Trophoblast cell (in vitro differentiated cells and primary cell): ENCODE results near the gene ZNF438.

ENCODE experiments used
- DNase-seq, 2 donors: peaks; one replicate each; pipeline ENCODE4 v3.0.0-alpha.2; 2016
- H2AFZ ChIP-seq: 2 replicates; pipeline ENCODE4 v1.6.1; 2013; ENCODE audit warnings: low read length, moderate library complexity, mild to moderate bottlenecking; ENCODE audit not compliant: insufficient read depth, poor library complexity
- H2AK5ac ChIP-seq: 2 replicates; pipeline ENCODE4 v1.6.1; 2013; ENCODE audit warnings: mild to moderate bottlenecking, low read length
- H2BK120ac ChIP-seq: 2 replicates; pipeline ENCODE4 v1.6.1; 2013; ENCODE audit warnings: low read length, mild to moderate bottlenecking, moderate library complexity; ENCODE audit not compliant: insufficient read depth, poor library complexity
- H2BK12ac ChIP-seq: 2 replicates; pipeline ENCODE4 v1.6.1; 2013; ENCODE audit warnings: mild to moderate bottlenecking, low read length, moderate library complexity
- H2BK5ac ChIP-seq: 2 replicates; pipeline ENCODE4 v1.6.1; 2013; ENCODE audit warnings: low read length, low read depth, moderate library complexity, mild to moderate bottlenecking; ENCODE audit not compliant: poor library complexity
- H3K14ac ChIP-seq: 2 replicates; pipeline ENCODE4 v1.6.1; 2013; ENCODE audit warnings: mild to moderate bottlenecking, low read length
- H3K18ac ChIP-seq: 2 replicates; pipeline ENCODE4 v1.6.1; 2013; ENCODE audit warnings: mild to moderate bottlenecking, low read length
- H3K23ac ChIP-seq: 2 replicates; pipeline ENCODE4 v1.6.1; 2013; ENCODE audit warnings: low read length
- H3K27ac ChIP-seq: 2 replicates; pipeline ENCODE4 v1.5.1; 2013; ENCODE audit warnings: low read depth, mild to moderate bottlenecking, inconsistent platforms, low read length, moderate library complexity
- H3K27me3 ChIP-seq: 2 replicates; pipeline ENCODE4 v1.6.1; 2013; ENCODE audit warnings: inconsistent platforms, mild to moderate bottlenecking, low read length, moderate library complexity; ENCODE audit not compliant: insufficient read depth
- H3K36me3 ChIP-seq, 2 experiments: 1 replicate in 1 of 2; 2 replicates in 1 of 2; pipeline ENCODE4 v1.6.1; 2013; ENCODE audit warnings: low read length in 2 of 2, mild to moderate bottlenecking in 2 of 2, moderate library complexity in 1 of 2; ENCODE audit not compliant: insufficient read depth in 2 of 2, control insufficient read depth in 1 of 2
- H3K4ac ChIP-seq: 2 replicates; pipeline ENCODE4 v1.6.1; 2013; ENCODE audit warnings: low read depth, mild to moderate bottlenecking, low read length, moderate library complexity
- H3K4me1 ChIP-seq, 2 experiments: 1 replicate in 1 of 2; 2 replicates in 1 of 2; pipeline ENCODE4 v1.6.1; 2013; ENCODE audit warnings: low read length in 2 of 2, mild to moderate bottlenecking in 2 of 2, moderate library complexity in 1 of 2; ENCODE audit not compliant: insufficient read depth in 2 of 2, control insufficient read depth in 1 of 2
- H3K4me2 ChIP-seq: 2 replicates; pipeline ENCODE4 v1.6.1; 2013; ENCODE audit warnings: inconsistent platforms, mild to moderate bottlenecking, low read length, moderate library complexity
- H3K4me3 ChIP-seq: 2 replicates; pipeline ENCODE4 v1.5.1; 2013; ENCODE audit warnings: mild to moderate bottlenecking, low read depth, low read length, inconsistent platforms
- H3K79me1 ChIP-seq: one replicate; pipeline ENCODE4 v1.6.1; 2013; ENCODE audit warnings: low read length
- H3K79me2 ChIP-seq: 2 replicates; pipeline ENCODE4 v1.6.1; 2013; ENCODE audit warnings: low read length, mild to moderate bottlenecking; ENCODE audit not compliant: control insufficient read depth, insufficient read depth, poor library complexity
- H3K9ac ChIP-seq: 2 replicates; pipeline ENCODE4 v1.6.1; 2013; ENCODE audit warnings: mild to moderate bottlenecking, low read length
- H3K9me3 ChIP-seq: 2 replicates; pipeline ENCODE4 v1.6.1; 2013; ENCODE audit warnings: low read depth, mild to moderate bottlenecking, control low read depth, inconsistent platforms, low read length; ENCODE audit not compliant: insufficient read depth
- H4K12ac ChIP-seq: 2 replicates; pipeline ENCODE4 v1.6.1; 2013; ENCODE audit warnings: low read depth, mild to moderate bottlenecking, low read length, moderate library complexity
- H4K8ac ChIP-seq: 2 replicates; pipeline ENCODE4 v1.6.1; 2013; ENCODE audit warnings: low read depth, mild to moderate bottlenecking, low read length, moderate library complexity
- H4K91ac ChIP-seq: one replicate; pipeline ENCODE4 v1.6.1; 2013; ENCODE audit warnings: low read depth, mild to moderate bottlenecking, low read length, moderate library complexity
- WGBS: extraction: QIAGEN DNeasy Blood & Tissue Kit; methylation state at CpG from one replicate; pipeline ENCODE4 v1.1.7; 2013; ENCODE audit warnings: missing lambda C conversion rate; ENCODE audit not compliant: insufficient read length, insufficient coverage; ENCODE audit errors: extremely low coverage; 5-methylcytosine and 5-hydroxymethylcytosine counted together

Gene ZNF438

GRCh38 chr10:30897048-30897447 lies 134.6 kb downstream of the ZNF438 start:
- Histone ChIP-seq H3K4me3 (no peak overlapping the region), H3K9ac (no peak overlapping the region)

DNA sequence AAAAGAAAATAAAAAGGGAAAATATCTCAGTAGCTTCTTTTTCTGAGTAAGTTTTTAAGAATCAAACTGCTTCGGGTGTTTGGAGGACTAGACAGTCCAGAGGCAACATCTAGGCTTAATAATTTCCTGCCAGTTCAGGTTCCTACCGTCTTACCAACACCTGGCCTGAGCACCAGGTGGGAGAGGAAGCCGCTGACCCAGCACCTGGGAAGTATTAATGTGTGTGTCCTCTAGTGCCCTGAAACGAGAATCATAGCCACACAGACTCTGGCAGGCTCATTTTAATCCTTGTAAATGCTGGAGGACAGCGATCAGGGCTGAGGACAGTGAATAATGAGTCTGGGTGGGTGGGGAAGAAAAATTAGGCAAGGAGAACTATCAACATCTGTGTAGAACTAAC lies 137.4 kb downstream of the ZNF438 start:
- Histone ChIP-seq H3K27me3 (no peaks in the 10 kb centered on the region), H3K9me3 (no peaks in the 10 kb centered on the region), H4K91ac (no peak overlapping the region), H2BK12ac (no peak overlapping the region), H3K79me1 (no peaks in the 10 kb centered on the region), H2AFZ (no peak overlapping the region), H3K9ac (no peak overlapping the region), H3K4me2 (no peak overlapping the region), H3K4ac (no peak overlapping the region), H3K4me1 (no peaks in the 10 kb centered on the region), H3K14ac (no peak overlapping the region), H3K23ac (no peak overlapping the region), H3K36me3 (no peaks in the 10 kb centered on the region), H2BK120ac (no peak overlapping the region), H2AK5ac (no peak overlapping the region), H3K79me2 (no peaks in the 10 kb centered on the region), H3K4me3 (no peak overlapping the region), H4K8ac (no peak overlapping the region), H3K18ac (no peak overlapping the region), H3K27ac (no peak overlapping the region), H2BK5ac (no peak overlapping the region), H4K12ac (no peak overlapping the region)
- no peak for DNase-seq
- no CpG with 5 or more reads among the region's 5 CpGs for WGBS

More at GRCh38 chr10:30897048-30897447, 134.6 kb downstream of the ZNF438 start:
- Histone ChIP-seq H2BK5ac (no peak overlapping the region), H3K4me2 (no peak overlapping the region), H3K4me1 (no peaks in the 10 kb centered on the region), H3K79me2 (no peaks in the 10 kb centered on the region), H3K27ac (no peak overlapping the region), H4K91ac (no peak overlapping the region), H2AK5ac (no peak overlapping the region), H3K14ac (no peak overlapping the region), H3K18ac (no peak overlapping the region), H3K79me1 (no peaks in the 10 kb centered on the region), H4K12ac (no peak overlapping the region), H3K36me3 (no peaks in the 10 kb centered on the region), H3K27me3 (no peaks in the 10 kb centered on the region), H2BK120ac (no peak overlapping the region), H2BK12ac (no peak overlapping the region), H2AFZ (no peak overlapping the region), H4K8ac (no peak overlapping the region), H3K9me3 (peaks cover 1% of the 10 kb centered on the region), H3K4ac (no peak overlapping the region), H3K23ac (no peak overlapping the region)
- no peak for DNase-seq

DNA sequence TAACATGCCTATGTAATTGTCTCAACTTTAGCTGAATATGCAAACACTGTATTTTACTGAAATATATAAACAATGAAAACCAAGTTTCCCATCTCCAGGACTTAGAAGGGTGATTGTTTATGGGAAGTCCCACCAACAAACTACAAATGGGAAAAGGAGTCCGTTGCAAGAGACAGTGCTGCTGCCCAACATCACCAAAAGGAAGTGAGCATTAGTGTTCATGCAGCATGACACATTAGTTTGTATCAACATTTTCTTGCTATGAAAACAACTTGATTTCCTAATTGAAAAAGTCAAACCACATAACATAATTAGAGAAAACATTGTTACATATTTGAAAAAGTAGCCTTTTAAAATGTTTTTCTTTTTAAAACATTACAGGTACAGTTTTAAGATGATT lies 138.5 kb downstream of the ZNF438 start:
- no peak overlapping the region for H3K9ac ChIP-seq
- H3K9me3 ChIP-seq, result no peaks in the 10 kb centered on the region
- H4K12ac ChIP-seq, result no peak overlapping the region
- no peak overlapping the region for H3K27ac ChIP-seq
- no peaks in the 10 kb centered on the region for H3K36me3 ChIP-seq
- no peak overlapping the region for H2BK12ac ChIP-seq
- no peak for DNase-seq
- H4K8ac ChIP-seq, result no peak overlapping the region
- H3K4ac ChIP-seq, result no peak overlapping the region
- H2AK5ac ChIP-seq, result no peak overlapping the region
- no peak overlapping the region for H2AFZ ChIP-seq
- no peaks in the 10 kb centered on the region for H3K4me1 ChIP-seq
- no peaks in the 10 kb centered on the region for H3K79me1 ChIP-seq
- no peak overlapping the region for H2BK5ac ChIP-seq
- H3K14ac ChIP-seq, result no peak overlapping the region
- H3K23ac ChIP-seq, result no peak overlapping the region
- no peak overlapping the region for H2BK120ac ChIP-seq
- H3K79me2 ChIP-seq, result no peaks in the 10 kb centered on the region
- H3K27me3 ChIP-seq, result no peaks in the 10 kb centered on the region
- no CpG with 5 or more reads among the region's 1 CpG for WGBS
- H3K4me2 ChIP-seq, result no peak overlapping the region
- H3K18ac ChIP-seq, result no peak overlapping the region
- H4K91ac ChIP-seq, result no peak overlapping the region
- H3K4me3 ChIP-seq, result no peak overlapping the region

GRCh38 chr10:30887839-30888238 lies 143.8 kb downstream of the ZNF438 start:
- no peak for DNase-seq
- H3K4ac ChIP-seq, result no peak overlapping the region
- no peak overlapping the region for H3K23ac ChIP-seq
- no peaks in the 10 kb centered on the region for H3K27me3 ChIP-seq
- no peak overlapping the region for H4K12ac ChIP-seq
- H3K27ac ChIP-seq, result no peak overlapping the region
- H3K4me1 ChIP-seq, result no peaks in the 10 kb centered on the region
- H2AFZ ChIP-seq, result no peak overlapping the region
- no peaks in the 10 kb centered on the region for H3K9me3 ChIP-seq
- no peak overlapping the region for H3K9ac ChIP-seq
- no peaks in the 10 kb centered on the region for H3K79me2 ChIP-seq
- no peak overlapping the region for H3K14ac ChIP-seq
- no peak overlapping the region for H2BK120ac ChIP-seq
- no peak overlapping the region for H2BK12ac ChIP-seq
- no peak overlapping the region for H4K8ac ChIP-seq
- no CpG with 5 or more reads among the region's 1 CpG for WGBS
- H3K36me3 ChIP-seq, result no peaks in the 10 kb centered on the region
- H3K4me3 ChIP-seq, result no peak overlapping the region
- H3K4me2 ChIP-seq, result no peak overlapping the region
- no peaks in the 10 kb centered on the region for H3K79me1 ChIP-seq
- H2AK5ac ChIP-seq, result no peak overlapping the region
- no peak overlapping the region for H4K91ac ChIP-seq
- H2BK5ac ChIP-seq, result no peak overlapping the region
- no peak overlapping the region for H3K18ac ChIP-seq

DNA sequence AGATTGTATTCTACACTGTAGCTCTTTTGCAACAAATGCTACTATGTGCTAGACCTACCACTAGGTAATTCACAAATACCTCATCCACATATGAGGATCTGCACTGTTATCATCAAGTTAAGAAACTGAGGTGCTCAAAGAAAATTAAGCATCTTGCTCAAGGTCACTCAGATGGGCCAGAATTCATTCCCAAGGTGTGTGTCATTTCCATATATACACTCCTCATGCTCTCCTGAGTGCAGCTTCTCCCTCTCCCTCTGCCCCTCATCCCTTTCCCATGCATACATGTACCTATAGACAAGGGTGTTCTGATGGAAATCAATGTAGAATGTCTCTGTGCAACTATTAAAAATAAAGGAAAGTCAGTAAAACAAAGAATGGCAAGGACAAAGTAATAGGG lies 146.2 kb downstream of the ZNF438 start:
- Histone ChIP-seq H3K18ac (no peak overlapping the region), H3K4ac (no peak overlapping the region), H3K79me1 (no peaks in the 10 kb centered on the region), H3K4me2 (no peak overlapping the region), H2BK12ac (no peak overlapping the region), H3K27me3 (no peaks in the 10 kb centered on the region), H4K12ac (no peak overlapping the region), H2BK5ac (no peak overlapping the region), H3K9me3 (no peaks in the 10 kb centered on the region), H3K79me2 (no peaks in the 10 kb centered on the region), H2BK120ac (no peak overlapping the region), H3K14ac (no peak overlapping the region), H3K36me3 (no peaks in the 10 kb centered on the region), H3K27ac (no peak overlapping the region), H2AFZ (no peak overlapping the region), H2AK5ac (no peak overlapping the region), H3K4me3 (no peak overlapping the region), H3K9ac (no peak overlapping the region), H4K8ac (no peak overlapping the region), H3K23ac (no peak overlapping the region), H3K4me1 (no peaks in the 10 kb centered on the region), H4K91ac (no peak overlapping the region)
- no peak for DNase-seq
